PFSK-1 (cell line): ENCODE results near the gene B3GALT2.

ENCODE experiments used
- FOXP2 ChIP-seq: optimal IDR thresholded peaks from 2 replicates; pipeline ENCODE3; 2011; ENCODE audit warnings: borderline replicate concordance, control low read depth, inconsistent platforms; ENCODE audit not compliant: insufficient read depth; ENCODE audit errors: extremely low read length, extremely low read depth
- POLR2AphosphoS5 ChIP-seq: IDR thresholded peaks from 2 replicates; pipeline ENCODE4 v1.6.1; 2012; ENCODE audit warnings: low read depth, mild to moderate bottlenecking, control low read depth, low read length, moderate library complexity
- SIN3A ChIP-seq: IDR thresholded peaks from 2 replicates; pipeline ENCODE4 v1.6.1; 2012; ENCODE audit warnings: mild to moderate bottlenecking, low read length, moderate library complexity, borderline replicate concordance; ENCODE audit not compliant: insufficient read depth
- TAF1 ChIP-seq: IDR thresholded peaks from 2 replicates; pipeline ENCODE4 v1.6.1; 2012; ENCODE audit warnings: low read length, control low read depth, borderline replicate concordance; ENCODE audit not compliant: insufficient read depth

GRCh38 chr1:193156117-193156821 lies 30.1 kb downstream of the B3GALT2 start:
- TF ChIP-seq SIN3A = no peak
- no peak for TF ChIP-seq POLR2AphosphoS5
- TF ChIP-seq TAF1 = no peak
- TF ChIP-seq FOXP2 = no peak
